WTC11 (cell line): ENCODE results near the gene ANO1.

ENCODE experiments used
- GABPB1 ChIP-seq: sonication (generic); formaldehyde crosslinking; IDR thresholded peaks from 2 replicates; pipeline ENCODE4 v1.8.1; 2023; ENCODE audit warnings: mild to moderate bottlenecking, missing genetic modification reagents
- IRF1 ChIP-seq: sonication (generic); formaldehyde crosslinking; IDR thresholded peaks from 2 replicates; pipeline ENCODE4 v1.8.0; 2023; ENCODE audit warnings: missing genetic modification reagents
- JUN ChIP-seq: sonication (generic); formaldehyde crosslinking; IDR thresholded peaks from 2 replicates; pipeline ENCODE4 v1.8.0; 2023; ENCODE audit warnings: mild to moderate bottlenecking, missing genetic modification reagents
- PREB ChIP-seq: sonication (generic); formaldehyde crosslinking; IDR thresholded peaks from 2 replicates; pipeline ENCODE4 v1.8.1; 2022; ENCODE audit warnings: mild to moderate bottlenecking, missing genetic modification reagents, moderate library complexity, borderline replicate concordance
- SMAD4 ChIP-seq: sonication (generic); formaldehyde crosslinking; IDR thresholded peaks from 2 replicates; pipeline ENCODE4 v1.8.0; 2022; ENCODE audit warnings: mild to moderate bottlenecking, missing genetic modification reagents
- SP1 ChIP-seq: sonication (generic); formaldehyde crosslinking; conservative IDR thresholded peaks from 2 replicates; pipeline ENCODE4 v1.8.1; 2022; ENCODE audit warnings: missing genetic modification reagents
- TCF7 ChIP-seq: sonication (generic); formaldehyde crosslinking; IDR thresholded peaks from 2 replicates; pipeline ENCODE4 v1.8.0; 2022; ENCODE audit warnings: mild to moderate bottlenecking, low read depth, missing genetic modification reagents, moderate library complexity
- ZNF232 ChIP-seq: sonication (generic); formaldehyde crosslinking; IDR thresholded peaks from 2 replicates; pipeline ENCODE4 v1.8.0; 2022; ENCODE audit warnings: mild to moderate bottlenecking, missing genetic modification reagents
- TF ChIP-seq, protein P1 (sequence below): fragments of 200-600 bp; IDR thresholded peaks from 2 replicates; pipeline ENCODE4 v1.8.0; 2022; ENCODE audit warnings: antibody characterized with exemption
- TF ChIP-seq, protein P2 (sequence below): sonication (generic); formaldehyde crosslinking; IDR thresholded peaks from 2 replicates; pipeline ENCODE4 v1.8.0; 2022; ENCODE audit warnings: missing genetic modification reagents

DNA sequence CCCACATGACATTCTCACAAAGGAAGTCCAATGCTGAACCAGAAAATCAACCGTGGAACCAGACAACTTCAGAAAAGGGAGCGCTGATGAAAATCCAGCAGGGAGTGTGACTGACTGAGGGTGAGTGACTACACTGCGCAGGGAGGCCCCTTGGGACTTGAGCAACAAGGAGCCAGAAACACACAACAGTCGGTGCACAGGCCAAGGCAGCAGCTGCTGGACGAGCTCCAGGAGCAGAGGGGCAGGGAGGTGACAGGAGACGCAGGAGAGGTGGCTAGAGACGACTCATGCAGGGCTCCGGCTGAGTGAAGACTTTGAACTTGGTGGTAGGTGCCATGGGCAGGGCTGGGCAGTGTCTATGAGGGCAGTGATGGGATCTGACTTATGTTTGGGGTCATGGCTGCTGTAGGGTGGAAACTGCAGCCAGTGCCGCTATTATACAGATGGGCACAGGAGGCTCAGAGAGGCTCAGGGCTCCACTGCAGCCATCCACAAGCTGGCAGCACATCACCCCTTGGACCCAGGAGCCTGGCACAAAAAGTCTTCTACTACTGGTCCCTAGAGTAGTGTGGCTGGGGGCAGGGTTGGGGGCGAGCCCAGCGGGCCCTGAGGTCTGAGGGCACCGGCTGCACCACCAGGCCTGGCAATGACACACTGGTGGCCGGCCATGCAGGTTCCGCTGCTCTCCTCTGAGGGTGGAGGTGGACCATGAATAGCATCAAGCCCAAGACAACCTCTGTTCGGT lies 114.7 kb downstream of the ANO1 start:
- TF ChIP-seq, protein P1, sequence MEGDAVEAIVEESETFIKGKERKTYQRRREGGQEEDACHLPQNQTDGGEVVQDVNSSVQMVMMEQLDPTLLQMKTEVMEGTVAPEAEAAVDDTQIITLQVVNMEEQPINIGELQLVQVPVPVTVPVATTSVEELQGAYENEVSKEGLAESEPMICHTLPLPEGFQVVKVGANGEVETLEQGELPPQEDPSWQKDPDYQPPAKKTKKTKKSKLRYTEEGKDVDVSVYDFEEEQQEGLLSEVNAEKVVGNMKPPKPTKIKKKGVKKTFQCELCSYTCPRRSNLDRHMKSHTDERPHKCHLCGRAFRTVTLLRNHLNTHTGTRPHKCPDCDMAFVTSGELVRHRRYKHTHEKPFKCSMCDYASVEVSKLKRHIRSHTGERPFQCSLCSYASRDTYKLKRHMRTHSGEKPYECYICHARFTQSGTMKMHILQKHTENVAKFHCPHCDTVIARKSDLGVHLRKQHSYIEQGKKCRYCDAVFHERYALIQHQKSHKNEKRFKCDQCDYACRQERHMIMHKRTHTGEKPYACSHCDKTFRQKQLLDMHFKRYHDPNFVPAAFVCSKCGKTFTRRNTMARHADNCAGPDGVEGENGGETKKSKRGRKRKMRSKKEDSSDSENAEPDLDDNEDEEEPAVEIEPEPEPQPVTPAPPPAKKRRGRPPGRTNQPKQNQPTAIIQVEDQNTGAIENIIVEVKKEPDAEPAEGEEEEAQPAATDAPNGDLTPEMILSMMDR: no peak
- no peak for TF ChIP-seq JUN
- TF ChIP-seq TCF7 (CRISPR knock-in tag): no peak
- TF ChIP-seq GABPB1 (CRISPR knock-in tag): no peak
- no peak for TF ChIP-seq SP1 (CRISPR knock-in tag)
- no peak for TF ChIP-seq SMAD4 (CRISPR knock-in tag)
- no peak for TF ChIP-seq PREB
- no peak for TF ChIP-seq IRF1 (CRISPR knock-in tag)
- TF ChIP-seq, protein P2, sequence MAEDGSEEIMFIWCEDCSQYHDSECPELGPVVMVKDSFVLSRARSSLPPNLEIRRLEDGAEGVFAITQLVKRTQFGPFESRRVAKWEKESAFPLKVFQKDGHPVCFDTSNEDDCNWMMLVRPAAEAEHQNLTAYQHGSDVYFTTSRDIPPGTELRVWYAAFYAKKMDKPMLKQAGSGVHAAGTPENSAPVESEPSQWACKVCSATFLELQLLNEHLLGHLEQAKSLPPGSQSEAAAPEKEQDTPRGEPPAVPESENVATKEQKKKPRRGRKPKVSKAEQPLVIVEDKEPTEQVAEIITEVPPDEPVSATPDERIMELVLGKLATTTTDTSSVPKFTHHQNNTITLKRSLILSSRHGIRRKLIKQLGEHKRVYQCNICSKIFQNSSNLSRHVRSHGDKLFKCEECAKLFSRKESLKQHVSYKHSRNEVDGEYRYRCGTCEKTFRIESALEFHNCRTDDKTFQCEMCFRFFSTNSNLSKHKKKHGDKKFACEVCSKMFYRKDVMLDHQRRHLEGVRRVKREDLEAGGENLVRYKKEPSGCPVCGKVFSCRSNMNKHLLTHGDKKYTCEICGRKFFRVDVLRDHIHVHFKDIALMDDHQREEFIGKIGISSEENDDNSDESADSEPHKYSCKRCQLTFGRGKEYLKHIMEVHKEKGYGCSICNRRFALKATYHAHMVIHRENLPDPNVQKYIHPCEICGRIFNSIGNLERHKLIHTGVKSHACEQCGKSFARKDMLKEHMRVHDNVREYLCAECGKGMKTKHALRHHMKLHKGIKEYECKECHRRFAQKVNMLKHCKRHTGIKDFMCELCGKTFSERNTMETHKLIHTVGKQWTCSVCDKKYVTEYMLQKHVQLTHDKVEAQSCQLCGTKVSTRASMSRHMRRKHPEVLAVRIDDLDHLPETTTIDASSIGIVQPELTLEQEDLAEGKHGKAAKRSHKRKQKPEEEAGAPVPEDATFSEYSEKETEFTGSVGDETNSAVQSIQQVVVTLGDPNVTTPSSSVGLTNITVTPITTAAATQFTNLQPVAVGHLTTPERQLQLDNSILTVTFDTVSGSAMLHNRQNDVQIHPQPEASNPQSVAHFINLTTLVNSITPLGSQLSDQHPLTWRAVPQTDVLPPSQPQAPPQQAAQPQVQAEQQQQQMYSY (CRISPR knock-in tag): no peak
- TF ChIP-seq ZNF232 (CRISPR knock-in tag): no peak
